RCC 7860 (cell line): Measurements from ENCODE around the gene ARHGAP29.

Source experiments
- DNase-seq: peaks from one replicate; pipeline ENCODE4 v3.0.0-alpha.2; 2015; ENCODE audit warnings: low spot score
- FAIRE-seq: peaks from 2 replicates; lab custom pipeline; 2012; peaks lifted over from hg19 to GRCh38; lab: Jason Lieb, UNC

ARHGAP29 gene

GRCh38 chr1:94236630-94237290 lies 624 bp downstream of the ARHGAP29 start:
- FAIRE-seq: no peak
- DNase-seq: peak; percentile 38

- no peak for DNase-seq
These were observed 1.3 kb downstream of the ARHGAP29 start for GRCh38 chr1:94236013-94236491.

GRCh38 chr1:94235189-94236012 lies 2.0 kb downstream of the ARHGAP29 start:
- DNase-seq (no peak), FAIRE-seq (peak; percentile 45)

More at GRCh38 chr1:94236013-94236491, 1.3 kb downstream of the ARHGAP29 start:
- FAIRE-seq: no peak

GRCh38 chr1:94234615-94235014 lies 2.8 kb downstream of the ARHGAP29 start:
- DNase-seq (no peak), FAIRE-seq (no peak)

- DNase-seq (no peak), FAIRE-seq (peak; percentile 41)
These were observed 5.6 kb downstream of the ARHGAP29 start for GRCh38 chr1:94231746-94232145.

- DNase-seq (no peak), FAIRE-seq (no peak)
These were observed 6.5 kb downstream of the ARHGAP29 start for GRCh38 chr1:94230920-94231319.

GRCh38 chr1:94228640-94229375 lies 8.6 kb downstream of the ARHGAP29 start:
- no peak for FAIRE-seq

GRCh38 chr1:94227624-94228023 lies 9.8 kb downstream of the ARHGAP29 start:
- DNase-seq (no peak), FAIRE-seq (no peak)

More at GRCh38 chr1:94228640-94229375, 8.6 kb downstream of the ARHGAP29 start:
- DNase-seq: no peak

- FAIRE-seq (peak; percentile 25), DNase-seq (no peak)
These were observed 11.5 kb downstream of the ARHGAP29 start for GRCh38 chr1:94225845-94226244.

GRCh38 chr1:94218332-94218731 lies 19.1 kb downstream of the ARHGAP29 start:
- DNase-seq (no peak), FAIRE-seq (no peak)

GRCh38 chr1:94215955-94216354 lies 21.4 kb downstream of the ARHGAP29 start:
- DNase-seq (no peak), FAIRE-seq (no peak)

GRCh38 chr1:94209982-94210381 lies 27.4 kb downstream of the ARHGAP29 start:
- DNase-seq: no peak
- no peak for FAIRE-seq

- peak; percentile 62 for FAIRE-seq
- peak; percentile 29 for DNase-seq
These were observed 28.0 kb downstream of the ARHGAP29 start for GRCh38 chr1:94209425-94209824.

GRCh38 chr1:94207695-94208094 lies 29.7 kb downstream of the ARHGAP29 start:
- no peak for DNase-seq
- FAIRE-seq: no peak

- DNase-seq: no peak
- no peak for FAIRE-seq
These were observed 31.7 kb downstream of the ARHGAP29 start for GRCh38 chr1:94205639-94206038.

GRCh38 chr1:94202241-94202640 lies 35.1 kb downstream of the ARHGAP29 start:
- DNase-seq (no peak), FAIRE-seq (no peak)

- DNase-seq (no peak), FAIRE-seq (no peak)
These were observed 38.0 kb downstream of the ARHGAP29 start for GRCh38 chr1:94199398-94199797.

- FAIRE-seq: no peak
- DNase-seq: no peak
These were observed 43.1 kb downstream of the ARHGAP29 start for GRCh38 chr1:94194079-94194865.

GRCh38 chr1:94193128-94193527 lies 44.3 kb downstream of the ARHGAP29 start:
- no peak for FAIRE-seq

GRCh38 chr1:94191216-94191615 lies 46.2 kb downstream of the ARHGAP29 start:
- FAIRE-seq (no peak), DNase-seq (no peak)

More at GRCh38 chr1:94193128-94193527, 44.3 kb downstream of the ARHGAP29 start:
- no peak for DNase-seq
